HEK293T (cell line): ENCODE data around the gene HSP90AA1.

ENCODE experiments used
- CTCF ChIA-PET: fragments of 350-600 bp; formaldehyde crosslinking; extraction: SDS; loops from one replicate; lab custom pipeline; 2021; ENCODE audit warnings: antibody characterized with exemption, inconsistent platforms; lab: Yijun Ruan, JAX
- POLR2A ChIA-PET: fragments of 350-600 bp; formaldehyde crosslinking; extraction: SDS; loops from one replicate; lab custom pipeline; 2020; ENCODE audit warnings: antibody characterized with exemption, inconsistent platforms; lab: Yijun Ruan, JAX
- DNase-seq: peaks from one replicate; pipeline ENCODE4 v3.0.0; 2012; ENCODE audit warnings: mixed read lengths; ENCODE audit errors: extremely low spot score
- ARNT ChIP-seq: fragments of 450-650 bp; IDR thresholded peaks from 2 replicates; pipeline ENCODE4 v1.6.1; 2017; ENCODE audit warnings: mild to moderate bottlenecking
- BHLHE40 ChIP-seq: fragments of 450-650 bp; IDR thresholded peaks from 2 replicates; pipeline ENCODE4 v1.6.1; 2016; ENCODE audit warnings: mild to moderate bottlenecking, moderate library complexity, borderline replicate concordance
- CTBP1 ChIP-seq: fragments of 450-650 bp; IDR thresholded peaks from 2 replicates; pipeline ENCODE4 v1.6.1; 2016; ENCODE audit warnings: borderline replicate concordance
- ELF4 ChIP-seq: fragments of 450-650 bp; IDR thresholded peaks from 2 replicates; pipeline ENCODE4 v1.6.1; 2017; ENCODE audit warnings: antibody characterized with exemption
- FOXA1 ChIP-seq: fragments of 450-650 bp; IDR thresholded peaks from 2 replicates; pipeline ENCODE4 v1.6.1; 2016; ENCODE audit warnings: mild to moderate bottlenecking
- FOXK2 ChIP-seq: fragments of 450-650 bp; IDR thresholded peaks from 2 replicates; pipeline ENCODE4 v1.6.1; 2016; ENCODE audit warnings: mild to moderate bottlenecking
- FOXM1 ChIP-seq: fragments of 450-650 bp; IDR thresholded peaks from 2 replicates; pipeline ENCODE4 v1.6.1; 2017; ENCODE audit warnings: mild to moderate bottlenecking, borderline replicate concordance
- HDGF ChIP-seq: fragments of 450-650 bp; IDR thresholded peaks from 2 replicates; pipeline ENCODE4 v1.6.1; 2017; ENCODE audit warnings: antibody characterized with exemption, borderline replicate concordance
- L3MBTL2 ChIP-seq: fragments of 450-650 bp; conservative IDR thresholded peaks from 2 replicates; pipeline ENCODE4 v1.6.1; 2016; ENCODE audit warnings: mild to moderate bottlenecking
- LEF1 ChIP-seq: fragments of 450-650 bp; IDR thresholded peaks from 2 replicates; pipeline ENCODE4 v1.6.1; 2017; ENCODE audit warnings: mild to moderate bottlenecking, borderline replicate concordance
- NFRKB ChIP-seq: fragments of 450-650 bp; IDR thresholded peaks from 2 replicates; pipeline ENCODE4 v1.6.1; 2016; ENCODE audit warnings: mild to moderate bottlenecking, moderate library complexity
- PKNOX1 ChIP-seq: fragments of 450-650 bp; IDR thresholded peaks from 2 replicates; pipeline ENCODE4 v1.6.1; 2016
- SP1 ChIP-seq: fragments of 450-650 bp; IDR thresholded peaks from 2 replicates; pipeline ENCODE4 v1.6.1; 2017
- SUZ12 ChIP-seq: fragments of 450-650 bp; IDR thresholded peaks from 2 replicates; pipeline ENCODE4 v1.6.1; 2016; ENCODE audit warnings: mild to moderate bottlenecking
- TARDBP ChIP-seq: fragments of 450-650 bp; IDR thresholded peaks from 2 replicates; pipeline ENCODE4 v1.6.1; 2016
- ZNF384 ChIP-seq: fragments of 450-650 bp; IDR thresholded peaks from 2 replicates; pipeline ENCODE4 v1.6.1; 2016

HSP90AA1 gene

GRCh38 chr14:102037686-102038085 lies 49.2 kb downstream of the HSP90AA1 start:
- POLR2A ChIA-PET: no interaction called here
- CTCF ChIA-PET: no interaction called here
- no peak for DNase-seq
- TF ChIP-seq FOXM1: no peak
- no peak for TF ChIP-seq HDGF

GRCh38 chr14:102035914-102036313 lies 50.9 kb downstream of the HSP90AA1 start:
- ChIA-PET POLR2A (no interaction called here), CTCF (interaction anchor here (1.1 kb wide), 2 partner anchors 61 to 74 kb away, joined by 3 to 4 read pairs; no protein-coding TSS in a partner anchor)
- no peak for DNase-seq
- TF ChIP-seq PKNOX1: no peak
- TF ChIP-seq SUZ12: no peak
- TF ChIP-seq NFRKB: no peak
- TF ChIP-seq ELF4: no peak
- no peak for TF ChIP-seq FOXA1
- no peak for TF ChIP-seq TARDBP
- no peak for TF ChIP-seq HDGF

- CTCF ChIA-PET: interaction anchor here (1.2 kb wide), 1 partner anchor 73 kb away, joined by 3 read pairs; no protein-coding TSS in a partner anchor
- TF ChIP-seq HDGF (no peak), SUZ12 (no peak), FOXM1 (no peak), SP1 (no peak), ARNT (no peak), LEF1 (no peak), ZNF384 (no peak), NFRKB (no peak), FOXA1 (no peak), TARDBP (no peak), L3MBTL2 (no peak), PKNOX1 (no peak), CTBP1 (no peak), BHLHE40 (no peak), FOXK2 (no peak), ELF4 (no peak)
- no peak for DNase-seq
- POLR2A ChIA-PET: no interaction called here
Measured at GRCh38 chr14:102034301-102034700, 52.5 kb downstream of the HSP90AA1 start.

GRCh38 chr14:102033241-102033640 lies 53.6 kb downstream of the HSP90AA1 start:
- TF ChIP-seq L3MBTL2: no peak
- TF ChIP-seq ELF4: no peak
- no peak for TF ChIP-seq FOXK2
- no peak for TF ChIP-seq TARDBP
- TF ChIP-seq ZNF384: no peak
- TF ChIP-seq BHLHE40: no peak
- no peak for TF ChIP-seq NFRKB
- no peak for TF ChIP-seq CTBP1
- TF ChIP-seq FOXM1: no peak
- no peak for TF ChIP-seq ARNT
- no peak for TF ChIP-seq LEF1
- TF ChIP-seq SP1: no peak
- no peak for TF ChIP-seq SUZ12
- TF ChIP-seq HDGF: no peak
- TF ChIP-seq PKNOX1: no peak
- TF ChIP-seq FOXA1: no peak
- CTCF ChIA-PET: interaction anchor here (1.2 kb wide), 1 partner anchor 72 kb away, joined by 3 read pairs; no protein-coding TSS in a partner anchor
- no peak for DNase-seq
- POLR2A ChIA-PET: no interaction called here
